ENCODE data around the gene COMMD9.
"Not testable (repeated sequence)": the region's sequence is repeated elsewhere in the genome, so short reads cannot be mapped to it uniquely, and the experiment has no call there.

The COMMD9 gene

GRCh38 chr11:36330411-36330810 is 41.2 kb upstream of the COMMD9 start:
- Histone ChIP-seq H3K9ac (ENCODE audit: low read depth, low read length, poor library complexity, severe bottlenecking) (no peak overlapping the region), H3K9me3 (ENCODE audit: insufficient read depth, low read depth, low read length) (no peaks in the 10 kb centered on the region), H3K4me3 (ENCODE audit: low read length, poor library complexity, severe bottlenecking) (no peak overlapping the region), H4K20me1 (ENCODE audit: insufficient read depth, low read length, poor library complexity, severe bottlenecking) (no peaks in the 10 kb centered on the region), H3K4me1 (ENCODE audit: insufficient read depth, low read length, poor library complexity, severe bottlenecking) (no peaks in the 10 kb centered on the region), H3K9me2 (replicated peaks; ENCODE audit: low read depth, low read length) (no peaks in the 10 kb centered on the region), H3K27me3 (ENCODE audit: insufficient read depth, low read length, poor library complexity, severe bottlenecking) (no peaks in the 10 kb centered on the region), H3F3A (ENCODE audit: low read depth) (no peaks in the 10 kb centered on the region), H3K4me2 (ENCODE audit: low read depth, low read length, poor library complexity, severe bottlenecking) (no peak overlapping the region), H2AFZ (ENCODE audit: low read length) (no peak overlapping the region), H3K36me3 (ENCODE audit: insufficient read depth, low read length) (no peaks in the 10 kb centered on the region), H3K79me2 (ENCODE audit: insufficient read depth, low read length) (no peaks in the 10 kb centered on the region)
- TF ChIP-seq CTCF (conservative IDR thresholded peaks at IDR 0.05; ENCODE audit: low read length) (no peak), EZH2phosphoT487 (IDR thresholded peaks at IDR 0.05; ENCODE audit: borderline replicate concordance) (no peak)

- Histone ChIP-seq H3K79me2 (ENCODE audit: insufficient read depth, low read length) (no peaks in the 10 kb centered on the region), H3K9me2 (replicated peaks; ENCODE audit: low read depth, low read length) (no peaks in the 10 kb centered on the region), H3K4me1 (ENCODE audit: insufficient read depth, low read length, poor library complexity, severe bottlenecking) (no peaks in the 10 kb centered on the region), H4K20me1 (ENCODE audit: insufficient read depth, low read length, poor library complexity, severe bottlenecking) (no peaks in the 10 kb centered on the region), H3K9me3 (ENCODE audit: insufficient read depth, low read depth, low read length) (no peaks in the 10 kb centered on the region), H3K9ac (ENCODE audit: low read depth, low read length, poor library complexity, severe bottlenecking) (no peak overlapping the region), H3K4me2 (ENCODE audit: low read depth, low read length, poor library complexity, severe bottlenecking) (no peak overlapping the region), H3K27me3 (ENCODE audit: insufficient read depth, low read length, poor library complexity, severe bottlenecking) (no peaks in the 10 kb centered on the region), H3K36me3 (ENCODE audit: insufficient read depth, low read length) (no peaks in the 10 kb centered on the region), H3K4me3 (ENCODE audit: low read length, poor library complexity, severe bottlenecking) (no peak overlapping the region), H3F3A (ENCODE audit: low read depth) (no peaks in the 10 kb centered on the region), H2AFZ (ENCODE audit: low read length) (no peak overlapping the region)
- TF ChIP-seq CTCF (conservative IDR thresholded peaks at IDR 0.05; ENCODE audit: low read length), result no peak
Observed at GRCh38 chr11:36328966-36329673, 39.9 kb upstream of the COMMD9 start.

GRCh38 chr11:36326524-36327419 is 37.5 kb upstream of the COMMD9 start:
- no peaks in the 10 kb centered on the region for H3F3A ChIP-seq (ENCODE audit: low read depth)
- H3K4me1 ChIP-seq (ENCODE audit: insufficient read depth, low read length, poor library complexity, severe bottlenecking), result no peaks in the 10 kb centered on the region
- H3K4me3 ChIP-seq (ENCODE audit: low read length, poor library complexity, severe bottlenecking), result no peak overlapping the region
- H3K9ac ChIP-seq (ENCODE audit: low read depth, low read length, poor library complexity, severe bottlenecking), result no peak overlapping the region
- no peaks in the 10 kb centered on the region for H3K27me3 ChIP-seq (ENCODE audit: insufficient read depth, low read length, poor library complexity, severe bottlenecking)
- H3K4me2 ChIP-seq (ENCODE audit: low read depth, low read length, poor library complexity, severe bottlenecking), result no peak overlapping the region
- H4K20me1 ChIP-seq (ENCODE audit: insufficient read depth, low read length, poor library complexity, severe bottlenecking), result no peaks in the 10 kb centered on the region
- no peaks in the 10 kb centered on the region for H3K9me3 ChIP-seq (ENCODE audit: insufficient read depth, low read depth, low read length)
- H2AFZ ChIP-seq (ENCODE audit: low read length), result no peak overlapping the region
- no peaks in the 10 kb centered on the region for H3K79me2 ChIP-seq (ENCODE audit: insufficient read depth, low read length)
- H3K36me3 ChIP-seq (ENCODE audit: insufficient read depth, low read length), result no peaks in the 10 kb centered on the region
- H3K9me2 ChIP-seq (replicated peaks; ENCODE audit: low read depth, low read length), result no peaks in the 10 kb centered on the region
- TF ChIP-seq EZH2phosphoT487 (IDR thresholded peaks at IDR 0.05; ENCODE audit: borderline replicate concordance), result no peak
- no peak for TF ChIP-seq CTCF (conservative IDR thresholded peaks at IDR 0.05; ENCODE audit: low read length)

- H3K4me3 ChIP-seq (ENCODE audit: low read length, poor library complexity, severe bottlenecking); H3K9ac ChIP-seq (ENCODE audit: low read depth, low read length, poor library complexity, severe bottlenecking); H3K4me1 ChIP-seq (ENCODE audit: insufficient read depth, low read length, poor library complexity, severe bottlenecking); H3K79me2 ChIP-seq (ENCODE audit: insufficient read depth, low read length); H4K20me1 ChIP-seq (ENCODE audit: insufficient read depth, low read length, poor library complexity, severe bottlenecking); H3K36me3 ChIP-seq (ENCODE audit: insufficient read depth, low read length); H2AFZ ChIP-seq (ENCODE audit: low read length); H3K4me2 ChIP-seq (ENCODE audit: low read depth, low read length, poor library complexity, severe bottlenecking); H3F3A ChIP-seq (ENCODE audit: low read depth); H3K9me2 ChIP-seq (replicated peaks; ENCODE audit: low read depth, low read length); H3K27me3 ChIP-seq (ENCODE audit: insufficient read depth, low read length, poor library complexity, severe bottlenecking); H3K9me3 ChIP-seq (ENCODE audit: insufficient read depth, low read depth, low read length): not testable (repeated sequence)
Observed at GRCh38 chr11:36325403-36325802, 36.2 kb upstream of the COMMD9 start.

GRCh38 chr11:36324956-36325355 is 35.7 kb upstream of the COMMD9 start:
- H3K9me3 ChIP-seq (ENCODE audit: insufficient read depth, low read depth, low read length); H4K20me1 ChIP-seq (ENCODE audit: insufficient read depth, low read length, poor library complexity, severe bottlenecking); H3K27me3 ChIP-seq (ENCODE audit: insufficient read depth, low read length, poor library complexity, severe bottlenecking); H3K4me2 ChIP-seq (ENCODE audit: low read depth, low read length, poor library complexity, severe bottlenecking); H3K4me3 ChIP-seq (ENCODE audit: low read length, poor library complexity, severe bottlenecking); H3F3A ChIP-seq (ENCODE audit: low read depth); H3K4me1 ChIP-seq (ENCODE audit: insufficient read depth, low read length, poor library complexity, severe bottlenecking); H2AFZ ChIP-seq (ENCODE audit: low read length); H3K79me2 ChIP-seq (ENCODE audit: insufficient read depth, low read length); H3K9ac ChIP-seq (ENCODE audit: low read depth, low read length, poor library complexity, severe bottlenecking); H3K9me2 ChIP-seq (replicated peaks; ENCODE audit: low read depth, low read length); H3K36me3 ChIP-seq (ENCODE audit: insufficient read depth, low read length): not testable (repeated sequence)
